HG02981 (cell line): Measurements from ENCODE around the gene B3GALT2.
A peak's percentile ranks its signal among the peaks of the same experiment; 100 is the strongest.
"Not testable (repeated sequence)": the region's sequence is repeated elsewhere in the genome, so short reads cannot be mapped to it uniquely, and the experiment has no call there.

ENCODE experiments used
- ATAC-seq: cut with Tn5 transposase; IDR thresholded peaks from one replicate; pipeline ENCODE4 v1.9.1; 2021; ENCODE audit warnings: mild to moderate bottlenecking, moderate library complexity; ENCODE audit not compliant: unreplicated experiment

Gene B3GALT2

DNA sequence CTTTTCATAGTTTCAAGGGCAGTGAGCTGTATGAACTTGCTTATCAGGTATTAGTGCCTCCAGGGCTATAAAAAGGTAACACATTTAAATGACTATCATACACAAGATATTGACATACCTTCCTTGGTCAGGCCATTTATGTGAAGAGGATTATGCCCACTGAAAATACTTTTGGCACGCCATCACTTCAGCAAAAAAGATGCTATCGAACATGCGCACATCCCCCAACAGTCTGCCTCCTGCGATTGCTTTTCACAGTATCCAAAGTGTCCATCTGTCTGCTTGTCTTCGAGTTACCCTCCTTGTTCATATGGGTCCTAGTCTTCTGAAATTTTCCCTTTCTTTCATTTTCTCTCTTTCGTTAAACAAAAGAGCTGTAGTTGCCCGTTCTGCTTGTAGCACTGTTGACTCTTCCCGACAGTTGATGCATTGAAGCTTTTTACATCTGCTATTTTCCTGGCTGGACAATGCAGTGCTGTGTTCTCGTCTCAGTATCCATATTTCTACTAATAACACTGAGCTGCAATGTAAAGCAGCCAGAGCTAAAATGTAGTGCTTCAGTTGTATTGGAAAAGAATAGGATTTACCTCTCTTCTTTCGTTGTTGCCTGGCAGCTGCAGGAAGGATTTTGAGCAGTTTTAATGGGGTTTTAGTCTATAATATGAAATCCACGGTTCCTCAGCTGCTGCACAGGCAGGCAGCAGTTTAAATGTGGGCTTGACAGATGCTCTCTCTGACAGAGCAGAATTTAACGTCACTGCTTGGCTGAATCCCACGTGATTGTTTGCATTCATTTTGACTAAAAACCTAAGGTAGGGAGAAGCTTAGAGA is at the start of gene B3GALT2:
B3GALT2 (minus strand) TSS at position 713 of the 831 bp plus-strand sequence. CDS start 5,051 bp downstream, outside the sequence.
- ATAC-seq, result no peak

DNA sequence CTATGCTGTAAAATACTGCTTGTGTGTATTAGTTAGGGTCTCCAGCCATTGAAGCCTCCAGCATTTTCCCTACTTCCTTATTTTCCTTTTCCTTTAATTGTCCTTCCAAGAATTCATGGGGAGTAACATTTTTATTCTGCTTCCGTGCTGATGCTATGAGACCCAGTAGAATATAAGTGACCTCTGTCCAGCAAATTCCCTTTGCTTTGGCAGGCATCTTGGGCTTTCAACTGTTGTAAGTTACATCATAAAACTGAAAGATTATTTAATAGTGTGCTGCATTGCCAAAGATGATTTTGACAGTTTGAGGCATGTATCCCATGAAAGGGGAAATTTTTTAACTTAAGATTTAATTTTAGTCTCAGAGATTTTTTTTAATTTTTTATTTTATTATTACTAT is 48.1 kb upstream of the B3GALT2 start:
- no peak for ATAC-seq

GRCh38 chr1:193231146-193231545 is 44.7 kb upstream of the B3GALT2 start:
- ATAC-seq, result not testable (repeated sequence)

GRCh38 chr1:193229136-193229535 is 42.7 kb upstream of the B3GALT2 start:
- ATAC-seq, result no peak

DNA sequence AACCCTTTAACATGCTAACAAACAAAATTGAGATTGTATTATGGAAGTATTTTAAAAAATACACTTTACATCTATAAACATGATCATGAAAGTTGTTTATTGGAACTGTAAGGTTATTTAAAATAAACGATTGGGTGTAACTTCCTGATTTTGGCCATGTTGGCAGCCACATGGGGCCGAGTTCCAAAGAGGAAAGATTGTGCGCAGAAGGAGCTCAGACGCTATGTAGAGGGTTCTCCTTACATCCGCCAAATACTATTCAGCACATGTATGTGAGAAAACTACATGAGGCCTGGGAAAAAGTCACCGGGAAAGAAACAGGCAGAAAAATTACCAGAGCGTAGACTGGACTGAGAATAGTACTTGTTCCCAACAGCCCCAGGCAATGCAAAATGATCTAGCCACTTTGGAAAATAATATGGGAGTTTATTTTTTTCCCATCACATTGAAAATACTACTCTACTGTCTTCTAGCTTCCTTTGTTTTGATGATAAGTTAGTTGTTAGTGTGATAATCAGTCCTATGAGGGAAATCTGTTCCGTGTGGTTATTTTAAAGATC is 35.7 kb upstream of the B3GALT2 start:
- ATAC-seq, result no peak

DNA sequence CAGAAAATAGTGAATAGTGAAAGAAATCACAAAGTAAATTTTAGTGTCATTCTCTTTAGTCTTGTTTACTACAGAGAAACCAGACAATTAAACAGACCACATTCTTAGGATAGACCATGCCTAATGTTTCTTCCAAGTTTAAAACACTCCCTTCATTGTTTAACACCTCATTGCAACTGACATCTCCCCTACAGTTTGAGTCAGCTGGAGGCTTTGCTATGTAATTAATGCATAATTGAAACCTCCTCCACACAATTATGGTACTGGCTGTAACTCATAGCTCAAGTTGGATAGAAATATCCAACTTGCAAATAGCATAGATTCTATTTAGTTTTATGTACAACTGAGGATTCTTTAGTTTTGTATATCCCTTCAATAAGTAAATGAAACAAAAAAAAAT is 35.2 kb upstream of the B3GALT2 start:
- ATAC-seq, result no peak

- ATAC-seq, result no peak
Observed at GRCh38 chr1:193219391-193219790, 33.0 kb upstream of the B3GALT2 start.

GRCh38 chr1:193216920-193217319 is 30.5 kb upstream of the B3GALT2 start:
- ATAC-seq, result no peak

GRCh38 chr1:193213998-193214397 is 27.6 kb upstream of the B3GALT2 start:
- ATAC-seq, result no peak

DNA sequence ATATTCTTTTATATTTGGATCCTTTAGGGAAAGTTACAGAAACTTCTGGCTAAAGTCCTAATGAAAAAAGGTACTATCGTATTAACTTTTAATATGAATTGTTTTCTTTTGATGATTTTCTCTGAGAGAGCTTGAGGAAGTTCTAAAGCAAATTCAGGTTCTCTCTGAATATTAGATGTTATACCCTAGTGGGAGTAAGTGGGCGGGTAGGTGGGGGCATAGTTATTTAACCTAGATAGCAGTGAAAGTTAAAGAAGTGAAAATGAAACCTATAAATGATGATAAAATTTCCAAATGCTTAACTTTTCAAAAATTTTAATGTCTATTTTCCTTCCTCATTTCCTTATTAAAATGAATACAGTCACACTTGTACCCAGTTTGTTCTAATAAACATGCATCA is 26.2 kb upstream of the B3GALT2 start:
- ATAC-seq, result no peak

DNA sequence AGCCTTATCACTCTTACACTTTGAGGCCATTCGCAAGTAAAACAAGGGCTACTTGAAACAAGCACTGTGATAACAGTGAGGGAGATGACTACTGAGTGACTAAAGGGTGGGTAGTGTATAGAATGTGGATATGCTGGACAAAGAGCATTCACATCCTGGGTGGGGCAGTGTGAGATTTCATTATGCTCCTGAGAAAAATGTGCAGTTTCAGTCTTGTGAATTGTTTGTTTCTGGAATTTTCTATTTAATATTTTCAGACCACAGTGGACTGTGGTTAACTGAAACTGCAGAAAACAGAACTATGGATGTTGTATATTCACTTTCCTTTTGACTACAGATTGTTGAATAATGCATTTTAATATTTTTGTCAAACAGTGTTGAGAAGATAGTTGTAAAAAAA is 25.1 kb upstream of the B3GALT2 start:
- ATAC-seq, result peak; percentile 74

GRCh38 chr1:193210996-193211395 is 24.6 kb upstream of the B3GALT2 start:
- no peak for ATAC-seq

- ATAC-seq, result no peak
Observed at GRCh38 chr1:193201021-193201420, 14.6 kb upstream of the B3GALT2 start.

GRCh38 chr1:193199940-193200339 is 13.5 kb upstream of the B3GALT2 start:
- ATAC-seq, result no peak

DNA sequence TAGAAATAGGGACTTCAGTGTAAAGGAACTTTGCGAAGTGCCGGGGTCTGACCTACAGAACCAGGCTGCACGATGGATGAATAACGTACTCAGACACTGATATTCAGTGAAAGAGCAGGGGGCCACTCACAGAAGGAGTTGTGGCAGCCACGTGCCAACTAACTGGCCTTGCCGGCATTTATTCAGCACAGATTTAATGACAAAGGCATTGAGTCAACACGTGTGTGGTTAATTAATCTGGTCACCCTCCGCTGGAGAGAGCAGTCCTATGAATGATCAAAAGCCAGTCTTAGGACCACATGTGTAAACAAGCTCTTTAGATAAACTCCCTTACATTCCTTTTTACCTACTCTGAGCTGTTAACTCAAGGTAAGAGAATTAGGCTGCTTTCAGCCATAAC is 6.2 kb upstream of the B3GALT2 start:
- no peak for ATAC-seq

DNA sequence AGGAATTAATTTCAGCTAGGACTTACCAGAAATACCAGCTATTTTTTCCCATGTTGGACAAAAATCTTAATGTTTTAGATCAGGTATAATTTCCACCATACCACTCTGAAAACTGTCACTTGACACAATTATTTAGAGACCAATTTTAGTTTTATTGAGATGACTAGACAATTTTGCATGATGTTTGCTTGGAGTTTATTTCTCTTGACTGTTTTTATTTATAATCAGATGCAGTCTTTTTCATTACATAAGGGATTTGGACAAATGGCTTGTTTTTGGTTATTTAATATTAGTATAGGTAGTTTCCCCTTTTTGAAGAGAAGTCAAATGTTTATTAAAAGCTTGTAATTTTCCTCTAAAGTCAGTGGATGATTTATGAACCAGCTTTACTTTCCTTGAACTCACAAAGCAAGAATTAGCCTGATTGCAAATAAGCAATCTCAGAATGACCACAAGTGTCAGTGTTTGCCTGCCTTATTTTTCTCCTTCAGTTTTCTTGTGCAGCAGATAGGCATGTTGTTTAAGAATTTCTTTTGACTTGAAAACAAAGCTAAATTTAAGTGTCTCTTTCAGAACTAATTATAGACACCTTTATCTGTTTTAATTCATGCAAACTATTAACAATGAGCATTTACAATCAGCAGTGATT is 3.8 kb upstream of the B3GALT2 start:
- peak; percentile 40 for ATAC-seq

- no peak for ATAC-seq
Observed at GRCh38 chr1:193189442-193190095, 3.2 kb upstream of the B3GALT2 start.

GRCh38 chr1:193188915-193189314 is 2.5 kb upstream of the B3GALT2 start:
- ATAC-seq, result not testable (repeated sequence)

GRCh38 chr1:193187114-193187513 is 701 bp upstream of the B3GALT2 start:
- ATAC-seq, result no peak

GRCh38 chr1:193185211-193185610 is 1.2 kb downstream of the B3GALT2 start:
- ATAC-seq, result no peak

DNA sequence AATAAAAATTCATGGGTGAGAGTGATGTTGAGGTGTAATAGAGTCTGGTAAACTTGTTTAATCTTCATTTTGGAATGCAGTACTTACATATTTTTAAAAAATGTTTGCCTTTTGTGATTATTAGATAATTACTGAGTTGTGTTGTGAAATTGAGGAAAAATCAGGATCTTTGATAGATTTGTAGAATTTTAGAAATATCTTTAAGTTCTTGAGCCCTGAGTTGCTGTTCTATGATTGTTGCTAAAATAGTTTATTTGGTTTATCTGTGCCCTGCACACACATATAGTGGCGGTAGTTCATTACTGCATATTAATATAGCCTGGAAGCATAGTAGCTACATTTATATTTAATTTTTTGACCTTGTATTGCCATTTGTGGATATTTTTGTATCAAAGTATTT is 1.6 kb downstream of the B3GALT2 start:
- no peak for ATAC-seq
